BE2C (cell line): ENCODE measurements around the gene COL4A2.

ENCODE experiments used
- DNase-seq: peaks from one replicate; pipeline ENCODE4 v3.0.0-alpha.2; 2020
- H3K27me3 ChIP-seq: fragments of 250-450 bp; sonication (Bioruptor Pico); 2 replicates; pipeline ENCODE4 v1.5.1; 2020; ENCODE audit warnings: mild to moderate bottlenecking
- H3K36me3 ChIP-seq: fragments of 250-450 bp; sonication (Bioruptor Pico); 2 replicates; pipeline ENCODE4 v1.5.1; 2020; ENCODE audit warnings: mild to moderate bottlenecking
- H3K4me1 ChIP-seq: fragments of 250-450 bp; sonication (Bioruptor Pico); 2 replicates; pipeline ENCODE4 v1.5.1; 2020
- H3K4me3 ChIP-seq: 2 replicates; pipeline ENCODE4 v1.5.1; 2011; ENCODE audit warnings: low read depth, low read length
- H3K9me3 ChIP-seq: fragments of 250-450 bp; sonication (Bioruptor Pico); 2 replicates; pipeline ENCODE4 v1.5.1; 2020
- CTCF ChIP-seq: IDR thresholded peaks from 2 replicates; pipeline ENCODE4 v1.5.1; 2012; ENCODE audit warnings: mild to moderate bottlenecking, low read depth, low read length

Gene COL4A2

GRCh38 chr13:110557610-110558305 is 250.7 kb downstream of the COL4A2 start:
- DNase-seq, result no peak
- Histone ChIP-seq H3K4me3 (no peak overlapping the region), H3K9me3 (no peaks in the 10 kb centered on the region), H3K36me3 (no peaks in the 10 kb centered on the region; the same call in 1 of the 2 replicates), H3K4me1 (no peaks in the 10 kb centered on the region), H3K27me3 (peaks cover 48% of the 10 kb centered on the region)
- TF ChIP-seq CTCF, result no peak

- Histone ChIP-seq H3K4me3 (no peak overlapping the region), H3K27me3 (peaks cover 61% of the 10 kb centered on the region), H3K9me3 (no peaks in the 10 kb centered on the region), H3K36me3 (no peaks in the 10 kb centered on the region; the same call in 1 of the 2 replicates), H3K4me1 (no peaks in the 10 kb centered on the region)
- no peak for DNase-seq
- no peak for TF ChIP-seq CTCF
These were observed 252.4 kb downstream of the COL4A2 start for GRCh38 chr13:110559429-110559943.

GRCh38 chr13:110559986-110560385 is 252.9 kb downstream of the COL4A2 start:
- H3K4me1 ChIP-seq, result no peaks in the 10 kb centered on the region
- no peaks in the 10 kb centered on the region; the same call in 1 of the 2 replicates for H3K36me3 ChIP-seq
- no peak overlapping the region for H3K4me3 ChIP-seq
- peaks cover 66% of the 10 kb centered on the region for H3K27me3 ChIP-seq
- no peak for TF ChIP-seq CTCF
- H3K9me3 ChIP-seq, result no peaks in the 10 kb centered on the region
- no peak for DNase-seq

- no peaks in the 10 kb centered on the region for H3K9me3 ChIP-seq
- no peak for DNase-seq
- no peaks in the 10 kb centered on the region for H3K4me1 ChIP-seq
- TF ChIP-seq CTCF, result no peak
- peaks cover 66% of the 10 kb centered on the region for H3K27me3 ChIP-seq
- peak overlapping the region; percentile 65 for H3K4me3 ChIP-seq
- H3K36me3 ChIP-seq, result no peaks in the 10 kb centered on the region; the same call in 1 of the 2 replicates
These were observed 253.7 kb downstream of the COL4A2 start for GRCh38 chr13:110560601-110561343.

- peak within 1 kb of the TSS; percentile 65 for H3K4me3 ChIP-seq
- no peaks in the 10 kb centered on the region; the same call in 1 of the 2 replicates for H3K36me3 ChIP-seq
- no peak for TF ChIP-seq CTCF
- no peaks in the 10 kb centered on the region for H3K4me1 ChIP-seq
- peaks cover 65% of the 10 kb centered on the region for H3K27me3 ChIP-seq
- H3K9me3 ChIP-seq, result no peaks in the 10 kb centered on the region
- DNase-seq, result peak; percentile 73
These were observed 254.4 kb downstream of the COL4A2 start, which contains the start of gene RAB20 for GRCh38 chr13:110561344-110562035. Gene RAB20, minus strand, starts transcription at chr13:110561722. Its CDS starts 203 bp downstream, at chr13:110561519.
